ENCODE results near the gene USP48.

Gene USP48

GRCh38 chr1:21755067-21755466, 27.9 kb downstream of the USP48 start:
- no peak overlapping the region for H3K4me3 ChIP-seq (ENCODE audit: low read depth, low read length)
- no peak for TF ChIP-seq CTCF (conservative IDR thresholded peaks at IDR 0.05; ENCODE audit: low read depth, low read length)
- no peak for DNase-seq (ENCODE audit: low read depth)

GRCh38 chr1:21754583-21754982, 28.4 kb downstream of the USP48 start:
- TF ChIP-seq CTCF (conservative IDR thresholded peaks at IDR 0.05; ENCODE audit: low read depth, low read length): no peak
- no peak for DNase-seq (ENCODE audit: low read depth)
- no peak overlapping the region for H3K4me3 ChIP-seq (ENCODE audit: low read depth, low read length)

GRCh38 chr1:21752186-21752585, 30.8 kb downstream of the USP48 start:
- TF ChIP-seq CTCF (conservative IDR thresholded peaks at IDR 0.05; ENCODE audit: low read depth, low read length): no peak
- H3K4me3 ChIP-seq (ENCODE audit: low read depth, low read length): no peak overlapping the region
- DNase-seq (ENCODE audit: low read depth): peak; percentile 25

- H3K4me3 ChIP-seq (ENCODE audit: low read depth, low read length): no peak overlapping the region
- TF ChIP-seq CTCF (conservative IDR thresholded peaks at IDR 0.05; ENCODE audit: low read depth, low read length): no peak
- no peak for DNase-seq (ENCODE audit: low read depth)
Observed at GRCh38 chr1:21751281-21751680, 31.7 kb downstream of the USP48 start.

- no peak for TF ChIP-seq CTCF (conservative IDR thresholded peaks at IDR 0.05; ENCODE audit: low read depth, low read length)
- H3K4me3 ChIP-seq (ENCODE audit: low read depth, low read length): no peak overlapping the region
- no peak for DNase-seq (ENCODE audit: low read depth)
Observed at GRCh38 chr1:21750841-21751240, 32.1 kb downstream of the USP48 start.

GRCh38 chr1:21749859-21750468, 33.0 kb downstream of the USP48 start:
- DNase-seq (ENCODE audit: low read depth): no peak
- TF ChIP-seq CTCF (conservative IDR thresholded peaks at IDR 0.05; ENCODE audit: low read depth, low read length): no peak
- no peak overlapping the region for H3K4me3 ChIP-seq (ENCODE audit: low read depth, low read length)

GRCh38 chr1:21749109-21749508, 33.8 kb downstream of the USP48 start:
- DNase-seq (ENCODE audit: low read depth): no peak
- no peak for TF ChIP-seq CTCF (conservative IDR thresholded peaks at IDR 0.05; ENCODE audit: low read depth, low read length)
- no peak overlapping the region for H3K4me3 ChIP-seq (ENCODE audit: low read depth, low read length)

Measured in choroid plexus epithelial cell (primary cell).